Panc1 (cell line): ENCODE results near the gene HTR3B. TPM values are rescaled to one million over a fixed set of nuclear protein-coding genes. Genes with fewer than 3 reads are reported as not detected.

Experiments used
- ATAC-seq: fragments of 200-7000 bp; cut with Tn5 transposase; 2 replicates; pipeline ENCODE4 v1.9.1; 2020; ENCODE audit warnings: mild to moderate bottlenecking, moderate library complexity
- BruUV-seq: library from RNA; stranded (reverse); fragments of 400-500 nt; replicated peaks from 2 replicates; lab custom pipeline; 2021; lab: Mats Ljungman, UMichigan
- CTCF ChIA-PET: fragments of 300-600 bp; sonication (Branson Sonifier 250); formaldehyde crosslinking; loops from one replicate; lab custom pipeline; 2022; ENCODE audit warnings: antibody characterized with exemption; lab: Charles Lee
- POLR2A ChIA-PET: fragments of 300-600 bp; sonication (Branson Sonifier 250); formaldehyde crosslinking; loops from one replicate; lab custom pipeline; 2022; ENCODE audit warnings: antibody characterized with exemption; lab: Charles Lee
- DNase-seq: peaks from one replicate; pipeline ENCODE4 v3.0.0-alpha.2; 2010; ENCODE audit warnings: low read depth, low spot score
- H3K27ac ChIP-seq: 2 replicates; pipeline ENCODE4 v1.5.1; 2011; ENCODE audit warnings: mild to moderate bottlenecking, low read length, inconsistent platforms
- H3K27me3 ChIP-seq: fragments of 200-500 bp; sonication (Bioruptor generic); 2 replicates; pipeline ENCODE4 v1.6.0; 2014; ENCODE audit warnings: low read length, inconsistent platforms; ENCODE audit not compliant: control insufficient read depth, insufficient read depth
- H3K36me3 ChIP-seq: fragments of 200-500 bp; sonication (Bioruptor generic); 2 replicates; pipeline ENCODE4 v1.5.1; 2014; ENCODE audit warnings: inconsistent platforms, mild to moderate bottlenecking, low read length, moderate library complexity; ENCODE audit not compliant: control insufficient read depth, insufficient read depth
- H3K4me1 ChIP-seq: 2 replicates; pipeline ENCODE4 v1.5.1; 2011; ENCODE audit warnings: inconsistent platforms, mild to moderate bottlenecking, low read length, moderate library complexity; ENCODE audit not compliant: control insufficient read depth, insufficient read depth
- H3K4me3 ChIP-seq, 2 experiments: 2 replicates each; pipeline ENCODE4 v1.5.1; 2011 to 2012; ENCODE audit warnings: low read depth in 2 of 2, low read length in 2 of 2, mild to moderate bottlenecking in 2 of 2, inconsistent platforms in 1 of 2, moderate library complexity in 1 of 2
- H3K9me3 ChIP-seq: fragments of 200-500 bp; sonication (Bioruptor generic); 2 replicates; pipeline ENCODE4 v1.5.1; 2014; ENCODE audit warnings: low read depth, mild to moderate bottlenecking, inconsistent platforms, low read length, moderate library complexity; ENCODE audit not compliant: control insufficient read depth, insufficient read depth
- POLR2AphosphoS5 ChIP-seq: IDR thresholded peaks from 2 replicates; pipeline ENCODE4 v1.6.1; 2012; ENCODE audit warnings: mild to moderate bottlenecking, low read depth, low read length, moderate library complexity
- SIN3A ChIP-seq: IDR thresholded peaks from 2 replicates; pipeline ENCODE4 v1.6.1; 2012; ENCODE audit warnings: low read depth, mild to moderate bottlenecking, low read length, moderate library complexity, borderline replicate concordance; ENCODE audit not compliant: insufficient read depth
- TCF7L2 ChIP-seq: IDR thresholded peaks from 2 replicates; pipeline ENCODE4 v1.6.1; 2011; ENCODE audit warnings: mild to moderate bottlenecking, low read depth, low read length, inconsistent platforms
- in situ Hi-C: cut with HindIII; loops from 2 replicates; pipeline ENCODE4 v1.10.0; 2016; ENCODE audit warnings: low sequenced_read_pairs, low pct_unique_long_range_greater_than_20kb
- intact Hi-C: fragments of 100-400 bp; cut with micrococcal nuclease; formaldehyde crosslinking; loops from one replicate; pipeline ENCODE4 v1.10.0; 2022; ENCODE audit not compliant: unreplicated experiment
- total RNA-seq: library from RNA; stranded (reverse); gene quantifications from one replicate; pipeline ENCODE4 v1.2.1, GENCODE V29; 2021; ENCODE audit not compliant: unreplicated experiment
- TF ChIP-seq, protein P1 (sequence below), 2 experiments: IDR thresholded peaks; 2 replicates each; pipeline ENCODE4 v1.6.1; 2011 to 2012; ENCODE audit warnings: low read depth in 2 of 2, control low read depth in 1 of 2, low read length in 1 of 2, mild to moderate bottlenecking in 1 of 2, moderate library complexity in 1 of 2; ENCODE audit not compliant: insufficient read depth in 1 of 2
- TF ChIP-seq, protein P2 (sequence below): fragments of 450-650 bp; IDR thresholded peaks from 2 replicates; pipeline ENCODE4 v1.5.1; 2017; ENCODE audit warnings: mild to moderate bottlenecking

Gene HTR3B
- total RNA-seq, 1 experiment from 2014 or later, result not detected

DNA sequence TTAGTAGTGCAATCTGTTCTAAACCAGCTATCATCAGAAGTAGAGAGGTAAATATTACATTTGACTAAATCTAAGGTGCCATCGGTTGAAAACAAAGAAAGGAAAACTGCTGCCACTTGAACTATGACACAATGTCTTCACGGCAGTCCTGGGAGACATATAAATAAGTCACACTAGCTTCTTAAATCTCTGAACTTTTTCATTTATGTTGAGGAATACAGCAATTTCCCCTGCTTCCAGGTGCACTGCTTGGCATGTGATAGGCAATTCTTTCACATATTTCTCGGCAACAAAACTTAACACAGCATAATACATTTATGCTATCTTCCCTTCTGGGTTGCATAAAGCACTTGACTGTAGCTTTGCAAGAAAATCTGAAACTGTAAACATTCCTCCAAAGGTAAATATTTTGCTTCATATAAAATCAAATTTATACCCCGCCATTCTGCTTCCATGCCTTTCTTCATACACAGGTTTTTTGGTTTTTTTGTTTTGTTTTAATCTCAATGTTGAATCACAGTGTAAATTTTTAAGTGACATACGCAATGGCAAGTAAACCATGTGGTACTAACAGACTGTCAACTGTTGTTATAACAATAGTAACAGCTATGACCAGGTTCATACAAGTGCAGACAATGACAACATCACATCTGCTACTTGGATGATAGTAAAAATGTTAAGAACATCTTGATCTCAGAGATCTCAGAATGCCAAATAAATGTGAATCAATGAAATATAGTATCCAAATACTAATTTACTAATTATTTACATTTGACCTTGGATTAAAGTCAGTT lies 47.4 kb upstream of the HTR3B start:
- H3K27ac ChIP-seq, result no peak overlapping the region
- ATAC-seq, result no peak
- TF ChIP-seq, protein P1, sequence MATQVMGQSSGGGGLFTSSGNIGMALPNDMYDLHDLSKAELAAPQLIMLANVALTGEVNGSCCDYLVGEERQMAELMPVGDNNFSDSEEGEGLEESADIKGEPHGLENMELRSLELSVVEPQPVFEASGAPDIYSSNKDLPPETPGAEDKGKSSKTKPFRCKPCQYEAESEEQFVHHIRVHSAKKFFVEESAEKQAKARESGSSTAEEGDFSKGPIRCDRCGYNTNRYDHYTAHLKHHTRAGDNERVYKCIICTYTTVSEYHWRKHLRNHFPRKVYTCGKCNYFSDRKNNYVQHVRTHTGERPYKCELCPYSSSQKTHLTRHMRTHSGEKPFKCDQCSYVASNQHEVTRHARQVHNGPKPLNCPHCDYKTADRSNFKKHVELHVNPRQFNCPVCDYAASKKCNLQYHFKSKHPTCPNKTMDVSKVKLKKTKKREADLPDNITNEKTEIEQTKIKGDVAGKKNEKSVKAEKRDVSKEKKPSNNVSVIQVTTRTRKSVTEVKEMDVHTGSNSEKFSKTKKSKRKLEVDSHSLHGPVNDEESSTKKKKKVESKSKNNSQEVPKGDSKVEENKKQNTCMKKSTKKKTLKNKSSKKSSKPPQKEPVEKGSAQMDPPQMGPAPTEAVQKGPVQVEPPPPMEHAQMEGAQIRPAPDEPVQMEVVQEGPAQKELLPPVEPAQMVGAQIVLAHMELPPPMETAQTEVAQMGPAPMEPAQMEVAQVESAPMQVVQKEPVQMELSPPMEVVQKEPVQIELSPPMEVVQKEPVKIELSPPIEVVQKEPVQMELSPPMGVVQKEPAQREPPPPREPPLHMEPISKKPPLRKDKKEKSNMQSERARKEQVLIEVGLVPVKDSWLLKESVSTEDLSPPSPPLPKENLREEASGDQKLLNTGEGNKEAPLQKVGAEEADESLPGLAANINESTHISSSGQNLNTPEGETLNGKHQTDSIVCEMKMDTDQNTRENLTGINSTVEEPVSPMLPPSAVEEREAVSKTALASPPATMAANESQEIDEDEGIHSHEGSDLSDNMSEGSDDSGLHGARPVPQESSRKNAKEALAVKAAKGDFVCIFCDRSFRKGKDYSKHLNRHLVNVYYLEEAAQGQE (IDR thresholded peaks at IDR 0.05; ENCODE audit: insufficient read depth in 1 of 2, low read depth in 2 of 2, low read length in 1 of 2), result no peak
- no peak for TF ChIP-seq POLR2AphosphoS5
- ChIA-PET CTCF (no interaction called here), POLR2A (no interaction called here)
- BruUV-seq, result no TSS peak
- DNase-seq, result no peak
- 0 out of 2 replicates have a peak, but pooled peaks cover 7% of the 10 kb centered on the region for H3K4me1 ChIP-seq
- no peak overlapping the region for H3K4me3 ChIP-seq
- no peaks in the 10 kb centered on the region for H3K9me3 ChIP-seq
- in situ Hi-C loops (no loop called here), intact Hi-C loops (no loop called here)
- no peaks in the 10 kb centered on the region for H3K36me3 ChIP-seq
- no peaks in the 10 kb centered on the region for H3K27me3 ChIP-seq

DNA sequence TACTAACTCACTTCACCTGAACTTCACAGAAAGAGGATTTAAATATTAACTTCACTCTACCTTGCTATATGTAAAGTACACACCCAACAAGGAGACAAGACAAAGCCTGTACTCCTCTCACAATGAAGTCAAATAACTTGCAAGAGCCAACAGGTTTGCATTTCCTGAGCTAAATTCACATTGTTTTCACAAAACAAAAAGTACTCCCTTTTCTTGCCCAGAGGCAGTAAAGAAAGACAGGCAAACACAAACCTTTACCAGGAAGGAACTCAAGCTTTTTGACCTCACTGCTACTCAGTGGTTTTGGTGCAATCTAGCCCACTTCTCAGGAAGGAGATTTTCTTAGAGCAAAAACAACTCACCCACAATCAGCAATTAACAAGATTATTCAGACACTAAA lies 44.9 kb upstream of the HTR3B start:
- ChIA-PET CTCF (no interaction called here), POLR2A (no interaction called here)
- TF ChIP-seq TCF7L2 (no peak), POLR2AphosphoS5 (no peak), SIN3A (no peak)
- TF ChIP-seq, protein P2, sequence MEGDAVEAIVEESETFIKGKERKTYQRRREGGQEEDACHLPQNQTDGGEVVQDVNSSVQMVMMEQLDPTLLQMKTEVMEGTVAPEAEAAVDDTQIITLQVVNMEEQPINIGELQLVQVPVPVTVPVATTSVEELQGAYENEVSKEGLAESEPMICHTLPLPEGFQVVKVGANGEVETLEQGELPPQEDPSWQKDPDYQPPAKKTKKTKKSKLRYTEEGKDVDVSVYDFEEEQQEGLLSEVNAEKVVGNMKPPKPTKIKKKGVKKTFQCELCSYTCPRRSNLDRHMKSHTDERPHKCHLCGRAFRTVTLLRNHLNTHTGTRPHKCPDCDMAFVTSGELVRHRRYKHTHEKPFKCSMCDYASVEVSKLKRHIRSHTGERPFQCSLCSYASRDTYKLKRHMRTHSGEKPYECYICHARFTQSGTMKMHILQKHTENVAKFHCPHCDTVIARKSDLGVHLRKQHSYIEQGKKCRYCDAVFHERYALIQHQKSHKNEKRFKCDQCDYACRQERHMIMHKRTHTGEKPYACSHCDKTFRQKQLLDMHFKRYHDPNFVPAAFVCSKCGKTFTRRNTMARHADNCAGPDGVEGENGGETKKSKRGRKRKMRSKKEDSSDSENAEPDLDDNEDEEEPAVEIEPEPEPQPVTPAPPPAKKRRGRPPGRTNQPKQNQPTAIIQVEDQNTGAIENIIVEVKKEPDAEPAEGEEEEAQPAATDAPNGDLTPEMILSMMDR, result no peak
- TF ChIP-seq, protein P1 (IDR thresholded peaks at IDR 0.05; ENCODE audit: insufficient read depth in 1 of 2, low read depth in 2 of 2, low read length in 1 of 2), result no peak
- Histone ChIP-seq H3K9me3 (no peaks in the 10 kb centered on the region), H3K27me3 (no peaks in the 10 kb centered on the region), H3K4me1 (0 out of 2 replicates have a peak, but pooled peaks cover 7% of the 10 kb centered on the region), H3K36me3 (no peaks in the 10 kb centered on the region), H3K27ac (no peak overlapping the region; the same call in 1 of the 2 replicates), H3K4me3 (no peak overlapping the region)
- ATAC-seq, result no peak
- intact Hi-C loops (no loop called here), in situ Hi-C loops (no loop called here)
- no TSS peak for BruUV-seq
- DNase-seq, result no peak
